Measurements from ENCODE around the gene KDM4C. TPM values are rescaled to one million over a fixed set of nuclear protein-coding genes. Genes with fewer than 3 reads are reported as not detected.

KDM4C gene
- total RNA-seq, 1 experiment from 2014 or later = 7.1 TPM

DNA sequence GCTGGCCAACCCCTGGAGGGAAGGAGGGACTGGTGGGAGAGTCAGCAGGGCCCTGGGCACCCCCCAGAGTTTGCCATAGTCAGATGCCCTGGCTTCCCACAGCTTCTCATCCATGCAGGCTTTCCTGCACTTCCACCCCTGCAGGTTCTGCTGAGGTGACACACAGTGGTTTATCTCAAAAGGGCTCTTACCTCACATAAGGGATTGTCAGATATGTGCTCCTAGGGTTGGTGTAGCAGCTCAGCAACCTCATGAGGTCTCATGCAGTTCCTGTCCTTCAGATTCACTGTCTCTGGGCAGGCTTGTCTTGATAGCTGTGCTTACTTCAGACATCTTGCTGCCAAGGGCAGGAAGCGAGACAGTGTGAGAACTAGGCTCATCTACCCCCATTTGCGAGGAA is 143.4 kb downstream of the KDM4C start:
- BruUV-seq (replicated peaks) = no TSS peak
- H3K27ac ChIP-seq (ENCODE audit: low read length) = no peak overlapping the region
- ChIA-PET CTCF (no interaction called here), POLR2A (no interaction called here)
- no peaks in the 10 kb centered on the region for H3K27me3 ChIP-seq (ENCODE audit: control insufficient read depth, insufficient read depth, low read length)
- in situ Hi-C loops (cut with HindIII; ENCODE audit: low pct_unique_long_range_greater_than_20kb, low sequenced_read_pairs) = no loop called here
- H3K4me3 ChIP-seq (ENCODE audit: low read depth in 2 of 2, low read length in 2 of 2) = no peak overlapping the region
- H3K36me3 ChIP-seq (ENCODE audit: control insufficient read depth, insufficient read depth, low read length) = no peaks in the 10 kb centered on the region
- intact Hi-C loops (cut with micrococcal nuclease; ENCODE audit: unreplicated experiment) = no loop called here
- TF ChIP-seq POLR2AphosphoS5 (IDR thresholded peaks at IDR 0.05; ENCODE audit: low read depth, low read length) (no peak), TCF7L2 (IDR thresholded peaks at IDR 0.05; ENCODE audit: low read depth, low read length) (no peak), SIN3A (IDR thresholded peaks at IDR 0.05; ENCODE audit: borderline replicate concordance, insufficient read depth, low read depth, low read length) (no peak)
- TF ChIP-seq, protein P1, sequence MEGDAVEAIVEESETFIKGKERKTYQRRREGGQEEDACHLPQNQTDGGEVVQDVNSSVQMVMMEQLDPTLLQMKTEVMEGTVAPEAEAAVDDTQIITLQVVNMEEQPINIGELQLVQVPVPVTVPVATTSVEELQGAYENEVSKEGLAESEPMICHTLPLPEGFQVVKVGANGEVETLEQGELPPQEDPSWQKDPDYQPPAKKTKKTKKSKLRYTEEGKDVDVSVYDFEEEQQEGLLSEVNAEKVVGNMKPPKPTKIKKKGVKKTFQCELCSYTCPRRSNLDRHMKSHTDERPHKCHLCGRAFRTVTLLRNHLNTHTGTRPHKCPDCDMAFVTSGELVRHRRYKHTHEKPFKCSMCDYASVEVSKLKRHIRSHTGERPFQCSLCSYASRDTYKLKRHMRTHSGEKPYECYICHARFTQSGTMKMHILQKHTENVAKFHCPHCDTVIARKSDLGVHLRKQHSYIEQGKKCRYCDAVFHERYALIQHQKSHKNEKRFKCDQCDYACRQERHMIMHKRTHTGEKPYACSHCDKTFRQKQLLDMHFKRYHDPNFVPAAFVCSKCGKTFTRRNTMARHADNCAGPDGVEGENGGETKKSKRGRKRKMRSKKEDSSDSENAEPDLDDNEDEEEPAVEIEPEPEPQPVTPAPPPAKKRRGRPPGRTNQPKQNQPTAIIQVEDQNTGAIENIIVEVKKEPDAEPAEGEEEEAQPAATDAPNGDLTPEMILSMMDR (IDR thresholded peaks at IDR 0.05) = no peak
- TF ChIP-seq, protein P2, sequence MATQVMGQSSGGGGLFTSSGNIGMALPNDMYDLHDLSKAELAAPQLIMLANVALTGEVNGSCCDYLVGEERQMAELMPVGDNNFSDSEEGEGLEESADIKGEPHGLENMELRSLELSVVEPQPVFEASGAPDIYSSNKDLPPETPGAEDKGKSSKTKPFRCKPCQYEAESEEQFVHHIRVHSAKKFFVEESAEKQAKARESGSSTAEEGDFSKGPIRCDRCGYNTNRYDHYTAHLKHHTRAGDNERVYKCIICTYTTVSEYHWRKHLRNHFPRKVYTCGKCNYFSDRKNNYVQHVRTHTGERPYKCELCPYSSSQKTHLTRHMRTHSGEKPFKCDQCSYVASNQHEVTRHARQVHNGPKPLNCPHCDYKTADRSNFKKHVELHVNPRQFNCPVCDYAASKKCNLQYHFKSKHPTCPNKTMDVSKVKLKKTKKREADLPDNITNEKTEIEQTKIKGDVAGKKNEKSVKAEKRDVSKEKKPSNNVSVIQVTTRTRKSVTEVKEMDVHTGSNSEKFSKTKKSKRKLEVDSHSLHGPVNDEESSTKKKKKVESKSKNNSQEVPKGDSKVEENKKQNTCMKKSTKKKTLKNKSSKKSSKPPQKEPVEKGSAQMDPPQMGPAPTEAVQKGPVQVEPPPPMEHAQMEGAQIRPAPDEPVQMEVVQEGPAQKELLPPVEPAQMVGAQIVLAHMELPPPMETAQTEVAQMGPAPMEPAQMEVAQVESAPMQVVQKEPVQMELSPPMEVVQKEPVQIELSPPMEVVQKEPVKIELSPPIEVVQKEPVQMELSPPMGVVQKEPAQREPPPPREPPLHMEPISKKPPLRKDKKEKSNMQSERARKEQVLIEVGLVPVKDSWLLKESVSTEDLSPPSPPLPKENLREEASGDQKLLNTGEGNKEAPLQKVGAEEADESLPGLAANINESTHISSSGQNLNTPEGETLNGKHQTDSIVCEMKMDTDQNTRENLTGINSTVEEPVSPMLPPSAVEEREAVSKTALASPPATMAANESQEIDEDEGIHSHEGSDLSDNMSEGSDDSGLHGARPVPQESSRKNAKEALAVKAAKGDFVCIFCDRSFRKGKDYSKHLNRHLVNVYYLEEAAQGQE (IDR thresholded peaks at IDR 0.05; ENCODE audit: insufficient read depth in 1 of 2, low read depth in 2 of 2, low read length in 1 of 2) = no peak
- no peaks in the 10 kb centered on the region for H3K4me1 ChIP-seq (ENCODE audit: control insufficient read depth, insufficient read depth, low read length)
- DNase-seq (ENCODE audit: low read depth, low spot score) (no peak), ATAC-seq (no peak)
- no peaks in the 10 kb centered on the region for H3K9me3 ChIP-seq (ENCODE audit: control insufficient read depth, insufficient read depth, low read depth, low read length)

DNA sequence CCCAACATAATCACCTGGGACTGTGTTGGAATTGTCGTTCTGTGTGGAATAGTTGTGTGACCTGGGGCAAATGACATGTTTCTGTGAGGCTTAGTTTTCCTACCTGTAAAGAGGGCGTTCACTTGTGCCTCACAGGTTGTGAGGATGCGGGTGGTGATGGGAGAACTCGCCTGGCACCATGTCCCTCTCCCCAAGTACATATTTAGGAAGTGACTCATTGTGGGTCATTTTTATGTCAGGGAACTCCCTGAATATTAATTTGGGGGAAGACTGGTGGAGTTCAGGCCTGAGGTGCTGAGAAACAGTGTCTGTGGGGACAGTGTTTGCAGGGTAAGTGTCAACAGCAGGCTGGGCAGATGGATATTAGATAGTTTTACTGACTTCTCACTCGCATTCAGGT is 144.7 kb downstream of the KDM4C start:
- no peaks in the 10 kb centered on the region for H3K9me3 ChIP-seq (ENCODE audit: control insufficient read depth, insufficient read depth, low read depth, low read length)
- in situ Hi-C loops (cut with HindIII; ENCODE audit: low pct_unique_long_range_greater_than_20kb, low sequenced_read_pairs) (no loop called here), intact Hi-C loops (cut with micrococcal nuclease; ENCODE audit: unreplicated experiment) (no loop called here)
- H3K36me3 ChIP-seq (ENCODE audit: control insufficient read depth, insufficient read depth, low read length) = no peaks in the 10 kb centered on the region
- CTCF ChIA-PET = no interaction called here
- ATAC-seq (no peak), DNase-seq (ENCODE audit: low read depth, low spot score) (no peak)
- POLR2A ChIA-PET = no interaction called here
- BruUV-seq (replicated peaks) = no TSS peak
- H3K27ac ChIP-seq (ENCODE audit: low read length) = no peak overlapping the region
- TF ChIP-seq, protein P1 (IDR thresholded peaks at IDR 0.05) = no peak
- TF ChIP-seq TCF7L2 (IDR thresholded peaks at IDR 0.05; ENCODE audit: low read depth, low read length) = no peak
- TF ChIP-seq, protein P2 (IDR thresholded peaks at IDR 0.05; ENCODE audit: insufficient read depth in 1 of 2, low read depth in 2 of 2, low read length in 1 of 2) = no peak
- TF ChIP-seq POLR2AphosphoS5 (IDR thresholded peaks at IDR 0.05; ENCODE audit: low read depth, low read length) = no peak
- no peak for TF ChIP-seq SIN3A (IDR thresholded peaks at IDR 0.05; ENCODE audit: borderline replicate concordance, insufficient read depth, low read depth, low read length)
- H3K27me3 ChIP-seq (ENCODE audit: control insufficient read depth, insufficient read depth, low read length) = no peaks in the 10 kb centered on the region
- no peak overlapping the region for H3K4me3 ChIP-seq (ENCODE audit: low read depth in 2 of 2, low read length in 2 of 2)
- no peaks in the 10 kb centered on the region for H3K4me1 ChIP-seq (ENCODE audit: control insufficient read depth, insufficient read depth, low read length)
